ENCODE results near the gene PMEL.
A peak's percentile ranks its signal among the peaks of the same experiment; 100 is the strongest.

The PMEL gene

GRCh38 chr12:55930771-55931316 is 35.0 kb downstream of the PMEL start, which contains the start of gene DGKA:
Gene DGKA, plus strand, starts transcription at chr12:55931162. Its CDS starts 5,342 bp downstream, at chr12:55936504.
- Histone ChIP-seq H3F3A (ENCODE audit: insufficient read depth, low read length) (peaks cover 6% of the 10 kb centered on the region), H3K27me3 (ENCODE audit: insufficient read depth, low read length) (no peaks in the 10 kb centered on the region), H3K9ac (ENCODE audit: low read length) (peak within 1 kb of the TSS; percentile 99), H3K27ac (ENCODE audit: low read depth, low read length, poor library complexity, severe bottlenecking) (peak within 1 kb of the TSS; percentile 100), H3K9me3 (ENCODE audit: low read length) (no peaks in the 10 kb centered on the region), H3K4me3 (ENCODE audit: low read depth, low read length, poor library complexity, severe bottlenecking) (peak within 1 kb of the TSS; percentile 95), H2AFZ (ENCODE audit: low read length) (no peak within 1 kb of the TSS), H3K9me2 (ENCODE audit: low read depth, low read length) (no peaks in the 10 kb centered on the region), H3K79me2 (ENCODE audit: insufficient read depth, low read length) (peaks cover 32% of the 10 kb centered on the region), H3K36me3 (ENCODE audit: insufficient read depth, low read length) (peaks cover 36% of the 10 kb centered on the region; the same call in 1 of the 2 replicates), H4K20me1 (ENCODE audit: insufficient read depth, low read length) (no peaks in the 10 kb centered on the region), H3K4me1 (ENCODE audit: insufficient read depth, low read length, severe bottlenecking) (peaks cover 59% of the 10 kb centered on the region), H3K4me2 (ENCODE audit: low read length) (peak within 1 kb of the TSS; percentile 93)
- TF ChIP-seq EZH2 (IDR thresholded peaks at IDR 0.05; ENCODE audit: borderline replicate concordance, low read length), result no peak
- peak; percentile 80 for TF ChIP-seq CTCF (IDR thresholded peaks at IDR 0.05; ENCODE audit: low read length)

GRCh38 chr12:55929306-55929791 is 36.5 kb downstream of the PMEL start:
- Histone ChIP-seq H3K4me3 (ENCODE audit: low read depth, low read length, poor library complexity, severe bottlenecking) (peak overlapping the region; percentile 76), H3K27me3 (ENCODE audit: insufficient read depth, low read length) (no peaks in the 10 kb centered on the region), H3K9me3 (ENCODE audit: low read length) (no peaks in the 10 kb centered on the region), H3K9me2 (ENCODE audit: low read depth, low read length) (no peaks in the 10 kb centered on the region), H3K36me3 (ENCODE audit: insufficient read depth, low read length) (peaks cover 33% of the 10 kb centered on the region), H2AFZ (ENCODE audit: low read length) (no peak overlapping the region), H3K4me1 (ENCODE audit: insufficient read depth, low read length, severe bottlenecking) (peaks cover 72% of the 10 kb centered on the region), H3K9ac (ENCODE audit: low read length) (peak overlapping the region; percentile 99), H3F3A (ENCODE audit: insufficient read depth, low read length) (peaks cover 6% of the 10 kb centered on the region), H4K20me1 (ENCODE audit: insufficient read depth, low read length) (no peaks in the 10 kb centered on the region), H3K79me2 (ENCODE audit: insufficient read depth, low read length) (peaks cover 47% of the 10 kb centered on the region), H3K4me2 (ENCODE audit: low read length) (peak overlapping the region; percentile 93), H3K27ac (ENCODE audit: low read depth, low read length, poor library complexity, severe bottlenecking) (peak overlapping the region; percentile 100)
- TF ChIP-seq EZH2 (IDR thresholded peaks at IDR 0.05; ENCODE audit: borderline replicate concordance, low read length), result no peak
- TF ChIP-seq CTCF (IDR thresholded peaks at IDR 0.05; ENCODE audit: low read length), result no peak

- H3F3A ChIP-seq (ENCODE audit: insufficient read depth, low read length), result peaks cover 6% of the 10 kb centered on the region
- H3K4me3 ChIP-seq (ENCODE audit: low read depth, low read length, poor library complexity, severe bottlenecking), result peak within 1 kb of the TSS; percentile 76
- H3K9me2 ChIP-seq (ENCODE audit: low read depth, low read length), result no peaks in the 10 kb centered on the region
- peak within 1 kb of the TSS; percentile 87 for H3K4me2 ChIP-seq (ENCODE audit: low read length)
- H3K36me3 ChIP-seq (ENCODE audit: insufficient read depth, low read length), result peaks cover 33% of the 10 kb centered on the region
- TF ChIP-seq EZH2 (IDR thresholded peaks at IDR 0.05; ENCODE audit: borderline replicate concordance, low read length) (no peak), CTCF (IDR thresholded peaks at IDR 0.05; ENCODE audit: low read length) (no peak)
- H2AFZ ChIP-seq (ENCODE audit: low read length), result no peak within 1 kb of the TSS
- H3K27me3 ChIP-seq (ENCODE audit: insufficient read depth, low read length), result no peaks in the 10 kb centered on the region
- no peaks in the 10 kb centered on the region for H4K20me1 ChIP-seq (ENCODE audit: insufficient read depth, low read length)
- peaks cover 55% of the 10 kb centered on the region for H3K79me2 ChIP-seq (ENCODE audit: insufficient read depth, low read length)
- H3K4me1 ChIP-seq (ENCODE audit: insufficient read depth, low read length, severe bottlenecking), result peaks cover 62% of the 10 kb centered on the region
- H3K9ac ChIP-seq (ENCODE audit: low read length), result peak within 1 kb of the TSS; percentile 91
- H3K9me3 ChIP-seq (ENCODE audit: low read length), result no peaks in the 10 kb centered on the region
- H3K27ac ChIP-seq (ENCODE audit: low read depth, low read length, poor library complexity, severe bottlenecking), result peak within 1 kb of the TSS; percentile 100
These were observed 38.0 kb downstream of the PMEL start, which contains the start of gene PYM1 for GRCh38 chr12:55927588-55928502. Gene PYM1, minus strand, starts transcription at chr12:55927894. Its CDS starts 133 bp downstream, at chr12:55927761.

All from OCI-LY1 (cell line).